ENCODE measurements around the gene NCEH1. TPM values are rescaled to one million over a fixed set of nuclear protein-coding genes. Genes with fewer than 3 reads are reported as not detected.

The NCEH1 gene
- total RNA-seq, 6 experiments from 2014 or later, result 42.1 to 82.6 (median 76.3) TPM

- peaks cover 21% of the 10 kb centered on the region for H3K4me1 Mint-ChIP-seq (ENCODE audit: low read depth)
- H3K27me3 Mint-ChIP-seq (ENCODE audit: insufficient read depth), result peaks cover 2% of the 10 kb centered on the region
- 0 out of 2 replicates have a peak overlapping the region, but pooled peaks have one; percentile 16 for H3K27ac Mint-ChIP-seq
- DNase-seq, result no peak
- peaks cover 24% of the 10 kb centered on the region for H3K36me3 Mint-ChIP-seq (ENCODE audit: low read depth)
- no peak for TF ChIP-seq CTCF (IDR thresholded peaks at IDR 0.05)
- H3K9me3 Mint-ChIP-seq, result no peaks in the 10 kb centered on the region
- H3K4me3 Mint-ChIP-seq, result no peak overlapping the region
Measured at GRCh38 chr3:172640751-172641150, 70.1 kb downstream of the NCEH1 start.

- Mint-ChIP-seq H3K4me1 (ENCODE audit: low read depth) (peaks cover 19% of the 10 kb centered on the region), H3K9me3 (no peaks in the 10 kb centered on the region), H3K36me3 (ENCODE audit: low read depth) (peaks cover 35% of the 10 kb centered on the region), H3K27me3 (ENCODE audit: insufficient read depth) (peaks cover 2% of the 10 kb centered on the region), H3K4me3 (no peak overlapping the region), H3K27ac (peak overlapping the region; percentile 42; the same call in 1 of the 2 replicates)
- DNase-seq, result no peak
- no peak for TF ChIP-seq CTCF (IDR thresholded peaks at IDR 0.05)
Measured at GRCh38 chr3:172635588-172635987, 75.3 kb downstream of the NCEH1 start.

GRCh38 chr3:172634948-172635347 lies 75.9 kb downstream of the NCEH1 start:
- DNase-seq, result no peak
- Mint-ChIP-seq H3K4me3 (no peak overlapping the region), H3K27ac (no peak overlapping the region), H3K9me3 (no peaks in the 10 kb centered on the region), H3K27me3 (ENCODE audit: insufficient read depth) (peaks cover 2% of the 10 kb centered on the region), H3K36me3 (ENCODE audit: low read depth) (peaks cover 35% of the 10 kb centered on the region), H3K4me1 (ENCODE audit: low read depth) (peaks cover 26% of the 10 kb centered on the region)
- TF ChIP-seq CTCF (IDR thresholded peaks at IDR 0.05), result no peak

DNA sequence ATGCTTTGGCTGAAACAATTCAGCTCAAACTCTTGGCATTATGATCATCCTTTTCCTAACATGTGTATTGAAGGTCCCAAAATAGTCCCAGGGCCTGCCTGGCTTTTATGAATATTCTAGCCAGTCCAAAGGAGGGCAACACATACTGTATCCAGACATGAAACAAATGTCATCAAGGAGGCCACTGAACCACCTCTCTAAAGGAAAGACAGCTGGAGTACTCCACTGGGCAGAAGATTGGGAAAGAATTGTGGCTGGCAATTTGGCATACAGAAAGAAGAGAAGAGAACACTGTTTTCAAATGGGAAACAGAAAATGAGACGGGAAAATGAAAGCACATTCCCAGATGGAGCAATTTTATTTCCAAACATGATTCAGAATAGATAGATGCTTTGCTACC lies 80.6 kb downstream of the NCEH1 start:
- Mint-ChIP-seq H3K4me3 (no peak overlapping the region), H3K4me1 (ENCODE audit: low read depth) (peaks cover 39% of the 10 kb centered on the region), H3K27me3 (ENCODE audit: insufficient read depth) (no peaks in the 10 kb centered on the region), H3K27ac (peak overlapping the region; percentile 9; the same call in 1 of the 2 replicates), H3K36me3 (ENCODE audit: low read depth) (peaks cover 30% of the 10 kb centered on the region), H3K9me3 (no peaks in the 10 kb centered on the region)
- TF ChIP-seq CTCF (IDR thresholded peaks at IDR 0.05), result no peak
- no peak for DNase-seq

DNA sequence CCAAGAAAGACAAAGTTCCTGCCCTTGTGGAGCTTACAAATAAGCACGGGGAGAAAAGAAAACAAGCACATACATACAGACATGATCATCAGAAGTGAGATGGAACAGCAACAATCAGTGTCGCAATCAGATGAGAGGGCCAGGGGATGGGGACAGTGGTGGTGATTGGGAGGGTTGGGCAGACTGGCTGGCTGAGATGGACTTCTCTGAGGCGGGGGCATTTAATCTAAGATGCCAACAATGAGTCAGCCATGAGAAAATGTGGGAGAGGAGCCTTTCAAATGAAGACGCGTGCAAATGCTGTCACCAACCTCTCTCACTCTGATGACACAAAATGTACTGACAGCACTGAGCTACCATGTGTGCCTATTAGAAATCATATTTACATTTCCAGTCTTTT lies 81.4 kb downstream of the NCEH1 start:
- H3K27me3 Mint-ChIP-seq (ENCODE audit: insufficient read depth), result no peaks in the 10 kb centered on the region
- no peak for DNase-seq
- no peak for TF ChIP-seq CTCF (IDR thresholded peaks at IDR 0.05)
- H3K4me1 Mint-ChIP-seq (ENCODE audit: low read depth), result peaks cover 41% of the 10 kb centered on the region
- H3K36me3 Mint-ChIP-seq (ENCODE audit: low read depth), result peaks cover 23% of the 10 kb centered on the region
- H3K27ac Mint-ChIP-seq, result peak overlapping the region; percentile 8; the same call in 1 of the 2 replicates
- no peak overlapping the region for H3K4me3 Mint-ChIP-seq
- H3K9me3 Mint-ChIP-seq, result no peaks in the 10 kb centered on the region
